HuH-7.5 (cell line): Measurements from ENCODE around the gene CT45A1.
A peak's percentile ranks its signal among the peaks of the same experiment; 100 is the strongest.
"Not testable (repeated sequence)": the region's sequence is repeated elsewhere in the genome, so short reads cannot be mapped to it uniquely, and the experiment has no call there.

Experiments used
- DNase-seq: peaks from one replicate; pipeline ENCODE4 v3.0.0; 2011; ENCODE audit warnings: low spot score

Gene CT45A1, protein sequence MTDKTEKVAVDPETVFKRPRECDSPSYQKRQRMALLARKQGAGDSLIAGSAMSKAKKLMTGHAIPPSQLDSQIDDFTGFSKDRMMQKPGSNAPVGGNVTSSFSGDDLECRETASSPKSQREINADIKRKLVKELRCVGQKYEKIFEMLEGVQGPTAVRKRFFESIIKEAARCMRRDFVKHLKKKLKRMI

GRCh38 chrX:135713183-135713689 is at the start of gene CT45A1:
Gene CT45A1, plus strand, starts transcription at chrX:135713639. Its CDS starts 5,302 bp downstream, at chrX:135718941.
- DNase-seq = not testable (repeated sequence)

- DNase-seq = not testable (repeated sequence)
These were observed 40.5 kb upstream of the CT45A1 start for GRCh38 chrX:135672979-135673378.

DNA sequence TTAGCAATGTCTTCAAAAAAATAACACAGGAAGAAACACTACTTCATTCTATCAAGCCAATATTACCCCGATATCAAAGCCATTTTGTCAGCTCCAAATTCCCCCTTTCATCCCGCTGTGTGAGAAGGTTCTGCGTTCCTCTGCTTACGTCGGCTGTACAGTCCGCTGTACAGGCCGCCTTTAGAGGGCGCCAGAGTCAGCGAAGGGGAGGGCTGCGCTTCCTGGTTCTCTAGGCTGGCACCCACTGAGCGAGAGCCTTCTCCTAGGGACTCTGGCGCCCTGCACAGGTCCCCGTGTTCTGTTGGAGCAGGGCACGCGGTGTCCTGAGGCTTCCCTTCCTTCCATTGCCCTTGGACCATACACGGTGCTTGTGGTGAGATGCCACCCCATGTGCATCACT is 25.3 kb upstream of the CT45A1 start:
- no peak for DNase-seq

- no peak for DNase-seq
These were observed 18.0 kb upstream of the CT45A1 start for GRCh38 chrX:135695471-135695870.

- DNase-seq = no peak
These were observed 15.8 kb upstream of the CT45A1 start for GRCh38 chrX:135697601-135698000.

- DNase-seq = no peak
These were observed 14.5 kb upstream of the CT45A1 start for GRCh38 chrX:135698924-135699323.

GRCh38 chrX:135707880-135708279 is 5.6 kb upstream of the CT45A1 start:
- DNase-seq = peak; percentile 17

DNA sequence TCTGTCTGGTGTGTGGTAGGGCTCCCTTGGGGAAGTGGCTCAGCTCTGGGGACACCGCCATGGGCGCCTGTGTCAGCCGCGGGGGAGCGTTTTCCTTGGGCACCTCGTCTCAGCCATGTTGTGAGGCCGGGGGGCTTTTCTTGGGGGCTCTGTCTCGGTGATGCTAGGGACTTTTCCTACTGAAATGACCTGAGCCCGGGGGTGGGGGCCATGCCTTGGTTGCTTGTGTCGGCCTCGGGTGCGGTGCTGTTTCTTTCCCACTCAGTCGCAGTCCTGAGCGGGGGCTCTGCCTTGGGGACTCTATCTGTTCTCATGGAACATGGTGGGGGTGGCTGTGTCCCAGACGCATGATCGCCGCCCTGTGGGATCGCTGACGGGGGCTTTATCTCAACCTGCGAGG is 356 bp downstream of the CT45A1 start:
- DNase-seq = no peak

DNA sequence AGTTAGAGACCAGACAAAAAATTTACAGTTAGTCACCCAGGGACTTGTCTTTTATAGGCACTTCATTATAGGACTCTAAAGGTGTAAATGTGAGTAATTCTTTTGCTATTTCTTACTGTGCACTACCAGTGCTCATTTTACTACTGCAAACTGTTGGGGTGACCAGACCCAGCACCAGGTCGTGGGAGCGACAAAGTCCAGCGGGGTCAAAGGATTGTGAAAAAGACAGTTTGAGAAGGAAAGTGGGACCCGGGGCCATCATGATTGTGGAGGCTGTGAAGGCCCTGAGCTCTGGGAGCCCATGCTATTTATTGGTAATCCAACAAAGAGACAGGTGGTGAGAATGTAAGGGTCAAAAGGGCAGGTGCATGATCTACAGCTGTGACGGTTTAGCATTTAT is 21.2 kb downstream of the CT45A1 start:
- DNase-seq = not testable (repeated sequence)

GRCh38 chrX:135737366-135738071 is 24.1 kb downstream of the CT45A1 start:
- no peak for DNase-seq

DNA sequence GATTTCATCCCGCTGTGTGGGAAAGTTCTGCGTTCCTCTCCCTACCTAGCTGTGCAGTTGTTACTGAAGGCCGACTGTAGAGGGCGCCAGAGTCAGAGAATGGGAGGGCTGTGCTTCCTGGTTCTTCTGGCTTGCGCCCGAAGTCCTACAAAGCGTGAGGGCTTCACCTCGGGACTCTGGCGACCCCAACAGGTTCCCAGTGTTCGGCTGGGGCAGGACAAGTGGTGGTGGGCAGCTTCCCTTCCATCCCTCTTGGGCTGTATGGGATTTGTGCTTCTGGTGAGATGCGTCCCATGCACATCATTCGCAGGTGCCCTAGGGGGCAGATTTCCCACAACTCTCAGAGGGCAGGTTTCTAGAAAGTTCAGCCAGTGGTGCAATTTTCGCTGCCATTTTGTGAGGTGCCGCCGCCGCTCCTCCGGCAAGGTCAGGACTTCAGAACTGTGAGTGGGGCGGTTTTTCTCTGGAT is 27.3 kb downstream of the CT45A1 start:
- no peak for DNase-seq

DNA sequence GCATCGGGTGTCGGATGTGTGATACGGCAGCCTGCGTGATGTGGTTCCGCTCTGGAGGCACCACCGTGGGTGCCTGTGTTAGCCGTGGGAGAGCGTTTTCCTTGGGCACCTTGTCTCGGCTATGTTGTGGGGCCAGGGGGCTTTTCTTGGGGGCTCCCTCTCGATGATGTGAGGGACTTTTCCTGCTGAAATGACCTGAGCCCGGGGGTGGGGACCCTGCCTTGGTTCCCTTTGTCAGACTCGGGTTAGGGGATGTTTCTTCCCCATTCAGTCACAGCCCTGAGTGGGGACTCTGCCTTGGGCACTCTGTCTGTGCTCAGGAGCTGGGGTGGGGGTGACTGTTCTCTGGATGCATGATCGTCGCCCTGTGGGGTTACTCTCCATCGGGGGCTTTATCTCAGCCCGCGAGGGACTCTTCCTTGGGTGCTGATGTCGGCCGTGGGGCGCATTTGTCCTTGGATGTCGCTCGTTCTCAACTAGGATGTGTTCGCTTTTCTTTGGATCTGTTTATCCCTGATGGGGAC is 27.8 kb downstream of the CT45A1 start:
- DNase-seq = no peak

DNA sequence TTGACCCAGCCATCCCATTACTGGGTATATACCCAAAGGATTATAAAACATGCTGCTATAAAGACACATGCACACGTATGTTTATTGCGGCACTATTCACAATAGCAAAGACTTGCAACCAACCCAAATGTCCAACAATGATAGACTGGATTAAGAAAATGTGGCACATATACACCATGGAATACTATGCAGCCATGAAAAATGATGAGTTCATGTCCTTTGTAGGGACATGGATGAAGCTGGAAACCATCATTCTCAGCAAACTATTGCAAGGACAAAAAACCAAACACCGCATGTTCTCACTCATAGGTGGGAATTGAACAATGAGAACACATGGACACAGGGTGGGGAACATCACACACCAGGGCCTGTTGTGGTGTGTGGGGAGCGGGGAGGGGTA is 31.3 kb downstream of the CT45A1 start:
- DNase-seq = not testable (repeated sequence)

DNA sequence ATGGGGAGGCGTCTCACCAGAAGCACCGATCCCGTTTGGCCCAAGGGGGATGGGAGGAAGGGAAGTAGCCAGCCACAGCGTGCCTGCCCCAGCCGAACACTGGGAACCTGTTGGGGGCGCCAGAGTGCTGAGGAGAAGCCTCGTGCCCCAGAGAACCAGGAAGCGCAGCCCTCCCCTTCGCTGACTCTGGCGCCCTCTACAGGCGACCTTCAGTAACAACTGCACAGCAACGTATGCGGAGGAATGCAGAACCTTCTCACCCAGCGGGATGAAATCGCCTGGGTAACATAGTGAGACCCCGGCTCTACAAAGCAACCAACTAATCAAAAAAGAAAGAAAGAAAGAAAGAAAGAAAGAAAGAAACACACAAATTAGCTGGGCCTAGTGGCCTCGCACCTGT is 54.7 kb downstream of the CT45A1 start, which contains the start of gene CT45A3:
CT45A3 (minus strand) TSS at position 101 of the 400 bp plus-strand sequence. CDS start 3,747 bp downstream, outside the sequence.
- DNase-seq = not testable (repeated sequence)
